HG02798 (cell line): ENCODE results near the gene DDX59.

Experiments used
- ATAC-seq: cut with Tn5 transposase; IDR thresholded peaks from one replicate; pipeline ENCODE4 v1.9.1; 2021; ENCODE audit warnings: mild to moderate bottlenecking; ENCODE audit not compliant: unreplicated experiment, poor library complexity

DDX59 gene

GRCh38 chr1:200669314-200670241 is at the start of gene DDX59:
Gene DDX59 (minus strand): TSS chr1:200669907. CDS start chr1:200666740, 3,167 bp downstream.
- ATAC-seq = peak; percentile 90

GRCh38 chr1:200714504-200715187 is 44.9 kb upstream of the DDX59 start:
- ATAC-seq = no peak

- no peak for ATAC-seq
Measured at GRCh38 chr1:200710166-200710565, 40.5 kb upstream of the DDX59 start.

DNA sequence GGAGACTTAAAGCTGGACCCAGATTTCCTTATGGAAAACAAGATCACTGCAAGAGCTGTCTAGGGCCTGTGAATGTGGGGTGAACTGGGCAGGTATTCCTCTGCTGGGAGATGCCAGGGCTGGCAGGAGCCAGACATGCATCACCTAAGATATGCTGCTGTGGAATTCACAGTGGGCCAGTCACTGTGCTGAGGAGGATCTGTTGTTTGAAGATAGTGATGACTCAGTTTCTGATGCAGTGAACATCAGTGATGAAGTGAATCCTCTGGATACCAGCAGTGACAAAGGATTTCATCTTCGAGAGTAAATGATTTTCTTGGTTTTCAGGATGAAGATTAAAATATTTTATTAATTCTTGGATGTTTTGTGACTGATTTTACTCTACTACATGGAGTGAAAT is 39.1 kb upstream of the DDX59 start:
- no peak for ATAC-seq

DNA sequence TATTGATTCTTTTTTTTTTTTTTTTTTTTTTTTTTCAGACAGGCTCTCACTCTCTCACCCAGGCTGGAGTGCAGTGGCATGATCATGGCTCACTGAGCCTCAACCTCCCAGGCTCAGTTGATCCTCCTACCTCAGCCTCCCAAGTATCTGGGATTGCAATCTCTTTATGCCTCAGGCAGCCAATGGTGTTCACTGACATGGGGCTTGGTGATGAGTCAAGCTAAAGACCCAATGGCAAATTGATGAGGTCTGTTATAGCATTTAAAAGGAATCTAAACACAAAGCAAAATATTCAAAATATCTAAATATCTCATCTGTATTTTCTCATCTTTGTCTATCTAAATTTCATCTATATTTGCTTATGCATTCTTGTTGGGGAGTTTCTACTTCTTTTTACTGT is 38.5 kb upstream of the DDX59 start:
- no peak for ATAC-seq

DNA sequence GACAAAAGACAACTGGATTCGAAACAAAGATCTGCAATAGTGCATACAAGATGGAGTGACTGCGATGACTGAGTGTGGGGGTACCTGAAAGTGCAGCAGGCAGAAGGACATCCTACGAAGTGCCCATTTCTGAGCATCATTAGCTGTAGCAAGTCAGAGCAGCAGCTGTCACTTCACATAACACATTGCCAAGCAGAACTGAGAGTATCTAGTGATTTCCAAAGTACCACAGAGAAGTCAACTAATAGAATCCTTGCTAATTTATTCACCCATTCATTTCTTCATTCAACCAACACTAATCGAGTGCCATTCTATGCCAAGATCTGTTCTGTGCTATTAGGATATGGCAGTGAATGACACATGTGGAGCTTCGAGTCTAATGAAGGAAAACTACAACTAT is 37.4 kb upstream of the DDX59 start:
- no peak for ATAC-seq

- no peak for ATAC-seq
Measured at GRCh38 chr1:200706111-200706814, 36.6 kb upstream of the DDX59 start.

- no peak for ATAC-seq
Measured at GRCh38 chr1:200704986-200705500, 35.3 kb upstream of the DDX59 start.

- no peak for ATAC-seq
Measured at GRCh38 chr1:200699871-200700270, 30.2 kb upstream of the DDX59 start.

- no peak for ATAC-seq
Measured at GRCh38 chr1:200694738-200695137, 25.0 kb upstream of the DDX59 start.

- ATAC-seq = no peak
Measured at GRCh38 chr1:200693327-200693726, 23.6 kb upstream of the DDX59 start.

DNA sequence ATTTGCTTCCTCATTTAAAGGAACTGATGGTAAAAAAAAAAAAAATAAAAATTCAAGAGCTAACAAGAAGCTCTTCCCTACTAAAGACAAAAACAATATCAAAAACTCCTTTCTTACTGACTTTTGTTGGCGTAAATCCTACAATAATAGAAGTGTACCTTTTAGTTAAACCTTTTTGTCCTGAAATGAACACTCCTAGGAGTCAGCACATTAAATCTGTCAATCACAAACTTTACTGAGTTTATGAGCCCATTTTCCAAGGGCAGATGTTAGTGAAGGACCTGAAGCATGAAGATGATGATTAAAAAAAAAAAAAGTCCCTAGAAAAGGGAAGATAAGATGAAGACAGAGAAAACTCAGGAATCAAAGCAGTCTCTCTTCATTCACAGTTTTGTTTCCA is 22.6 kb upstream of the DDX59 start:
- ATAC-seq = no peak

DNA sequence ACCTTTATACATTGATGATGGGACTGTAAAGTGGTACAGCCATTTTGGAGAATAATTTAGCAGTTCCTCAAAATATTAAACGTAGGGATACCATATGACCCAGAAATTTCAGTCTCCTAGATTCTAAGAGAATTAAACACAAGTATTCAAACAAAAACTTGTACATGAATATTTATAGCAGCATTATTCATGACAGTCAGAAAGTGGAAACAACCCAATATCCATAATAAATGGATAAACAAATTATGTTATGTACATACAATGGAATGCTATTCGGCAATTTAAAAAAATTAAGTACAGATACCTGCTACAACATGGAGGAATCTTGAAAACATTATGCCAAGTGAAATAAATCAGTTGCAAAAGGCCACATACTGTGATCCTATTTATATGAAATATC is 16.9 kb upstream of the DDX59 start:
- ATAC-seq = no peak

DNA sequence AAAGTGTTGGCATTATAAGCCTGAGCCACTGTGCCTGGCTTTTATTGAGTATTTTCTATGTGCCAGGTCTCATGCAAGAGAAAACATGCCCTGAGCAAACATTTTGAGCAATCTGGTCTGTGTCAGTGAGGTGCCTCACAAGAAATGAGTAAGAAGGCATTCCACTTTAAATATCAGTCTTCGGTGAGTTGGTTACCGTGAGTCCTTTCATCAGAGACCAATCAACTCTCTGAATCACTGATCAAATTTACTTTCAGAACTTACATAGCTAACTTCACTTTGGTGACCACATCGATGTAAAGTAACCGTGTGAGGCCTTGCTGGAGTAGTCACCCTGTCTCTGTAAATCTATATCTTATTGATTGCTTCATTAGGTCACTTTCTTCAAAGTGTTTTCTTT is 14.3 kb upstream of the DDX59 start:
- no peak for ATAC-seq

GRCh38 chr1:200683298-200683697 is 13.6 kb upstream of the DDX59 start:
- ATAC-seq = no peak

- no peak for ATAC-seq
Measured at GRCh38 chr1:200681231-200681630, 11.5 kb upstream of the DDX59 start.

DNA sequence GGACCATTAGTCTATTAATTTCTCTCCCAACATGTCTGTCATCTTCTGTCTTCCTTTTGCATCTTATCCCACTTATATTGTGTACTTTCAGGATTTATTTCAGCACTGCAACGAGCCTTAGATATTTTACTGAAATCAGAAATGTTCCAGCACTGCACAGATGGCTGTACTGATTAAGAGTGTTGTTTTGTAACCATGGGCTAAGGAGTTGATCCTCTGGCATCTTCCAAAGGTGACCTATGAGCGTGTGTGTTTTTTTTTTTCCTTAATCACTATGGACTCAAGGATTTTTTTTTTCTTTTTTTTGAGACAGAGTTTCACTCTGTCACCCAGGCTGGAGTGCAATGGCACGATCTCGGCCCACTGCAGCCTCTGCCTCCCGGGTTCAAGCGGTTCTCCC is 7.1 kb upstream of the DDX59 start:
- ATAC-seq = no peak

GRCh38 chr1:200675588-200675852 is 5.8 kb upstream of the DDX59 start:
- no peak for ATAC-seq

GRCh38 chr1:200674838-200675587 is 5.3 kb upstream of the DDX59 start:
- ATAC-seq = no peak
